ENCODE results near the gene CELSR3.

DNA sequence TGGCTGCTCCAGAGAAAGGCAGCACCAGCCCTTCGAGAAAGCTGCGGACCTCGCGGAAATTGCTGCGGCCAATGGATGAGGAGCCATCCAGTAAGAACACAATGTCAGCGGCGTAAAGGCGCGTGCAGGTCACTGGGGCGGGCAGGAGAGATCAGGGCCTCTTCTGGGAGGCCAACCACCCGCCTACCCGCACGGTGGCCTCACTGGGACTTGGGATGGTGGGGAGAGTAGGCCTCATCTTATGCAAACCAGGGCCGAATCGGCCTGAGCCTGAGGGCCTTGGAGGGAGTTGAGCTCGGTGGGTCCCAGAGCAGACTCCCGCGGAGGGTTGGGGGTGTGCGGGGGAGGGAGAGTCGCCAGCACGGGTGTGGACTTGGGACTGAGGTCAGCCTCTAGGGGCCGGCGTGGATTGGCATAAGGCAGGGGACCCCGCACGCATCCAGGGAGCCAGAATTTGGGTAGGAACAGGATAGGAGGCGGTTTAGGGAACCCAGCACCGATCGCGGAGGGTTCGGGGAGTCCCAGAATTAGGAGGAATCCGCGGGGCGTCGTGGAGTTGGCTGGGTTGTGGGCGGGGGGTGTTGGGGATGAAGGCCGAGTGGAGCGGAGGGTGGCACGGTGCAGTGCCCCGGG lies 68.2 kb downstream of the CELSR3 start:
- TF ChIP-seq, protein P1, sequence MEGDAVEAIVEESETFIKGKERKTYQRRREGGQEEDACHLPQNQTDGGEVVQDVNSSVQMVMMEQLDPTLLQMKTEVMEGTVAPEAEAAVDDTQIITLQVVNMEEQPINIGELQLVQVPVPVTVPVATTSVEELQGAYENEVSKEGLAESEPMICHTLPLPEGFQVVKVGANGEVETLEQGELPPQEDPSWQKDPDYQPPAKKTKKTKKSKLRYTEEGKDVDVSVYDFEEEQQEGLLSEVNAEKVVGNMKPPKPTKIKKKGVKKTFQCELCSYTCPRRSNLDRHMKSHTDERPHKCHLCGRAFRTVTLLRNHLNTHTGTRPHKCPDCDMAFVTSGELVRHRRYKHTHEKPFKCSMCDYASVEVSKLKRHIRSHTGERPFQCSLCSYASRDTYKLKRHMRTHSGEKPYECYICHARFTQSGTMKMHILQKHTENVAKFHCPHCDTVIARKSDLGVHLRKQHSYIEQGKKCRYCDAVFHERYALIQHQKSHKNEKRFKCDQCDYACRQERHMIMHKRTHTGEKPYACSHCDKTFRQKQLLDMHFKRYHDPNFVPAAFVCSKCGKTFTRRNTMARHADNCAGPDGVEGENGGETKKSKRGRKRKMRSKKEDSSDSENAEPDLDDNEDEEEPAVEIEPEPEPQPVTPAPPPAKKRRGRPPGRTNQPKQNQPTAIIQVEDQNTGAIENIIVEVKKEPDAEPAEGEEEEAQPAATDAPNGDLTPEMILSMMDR (IDR thresholded peaks at IDR 0.05) = no peak
- TF ChIP-seq EP300 (IDR thresholded peaks at IDR 0.05) (no peak), POLR2A (IDR thresholded peaks at IDR 0.05) (no peak)
